ENCODE data around the gene VGLL4.

VGLL4 gene

GRCh38 chr3:11558002-11558401 is 85.7 kb downstream of the VGLL4 start:
- H3K27ac ChIP-seq (replicated peaks) = no peak overlapping the region
- no peaks in the 10 kb centered on the region for H3K27me3 ChIP-seq (ENCODE audit: insufficient read depth, poor library complexity, severe bottlenecking)
- TF ChIP-seq POLR2AphosphoS5 (IDR thresholded peaks at IDR 0.05; ENCODE audit: low read depth) = 0 out of 2 replicates have a peak, but pooled peaks have one; percentile 21
- TF ChIP-seq GABPA (IDR thresholded peaks at IDR 0.05; ENCODE audit: low read depth) = no peak
- TF ChIP-seq, protein P1, sequence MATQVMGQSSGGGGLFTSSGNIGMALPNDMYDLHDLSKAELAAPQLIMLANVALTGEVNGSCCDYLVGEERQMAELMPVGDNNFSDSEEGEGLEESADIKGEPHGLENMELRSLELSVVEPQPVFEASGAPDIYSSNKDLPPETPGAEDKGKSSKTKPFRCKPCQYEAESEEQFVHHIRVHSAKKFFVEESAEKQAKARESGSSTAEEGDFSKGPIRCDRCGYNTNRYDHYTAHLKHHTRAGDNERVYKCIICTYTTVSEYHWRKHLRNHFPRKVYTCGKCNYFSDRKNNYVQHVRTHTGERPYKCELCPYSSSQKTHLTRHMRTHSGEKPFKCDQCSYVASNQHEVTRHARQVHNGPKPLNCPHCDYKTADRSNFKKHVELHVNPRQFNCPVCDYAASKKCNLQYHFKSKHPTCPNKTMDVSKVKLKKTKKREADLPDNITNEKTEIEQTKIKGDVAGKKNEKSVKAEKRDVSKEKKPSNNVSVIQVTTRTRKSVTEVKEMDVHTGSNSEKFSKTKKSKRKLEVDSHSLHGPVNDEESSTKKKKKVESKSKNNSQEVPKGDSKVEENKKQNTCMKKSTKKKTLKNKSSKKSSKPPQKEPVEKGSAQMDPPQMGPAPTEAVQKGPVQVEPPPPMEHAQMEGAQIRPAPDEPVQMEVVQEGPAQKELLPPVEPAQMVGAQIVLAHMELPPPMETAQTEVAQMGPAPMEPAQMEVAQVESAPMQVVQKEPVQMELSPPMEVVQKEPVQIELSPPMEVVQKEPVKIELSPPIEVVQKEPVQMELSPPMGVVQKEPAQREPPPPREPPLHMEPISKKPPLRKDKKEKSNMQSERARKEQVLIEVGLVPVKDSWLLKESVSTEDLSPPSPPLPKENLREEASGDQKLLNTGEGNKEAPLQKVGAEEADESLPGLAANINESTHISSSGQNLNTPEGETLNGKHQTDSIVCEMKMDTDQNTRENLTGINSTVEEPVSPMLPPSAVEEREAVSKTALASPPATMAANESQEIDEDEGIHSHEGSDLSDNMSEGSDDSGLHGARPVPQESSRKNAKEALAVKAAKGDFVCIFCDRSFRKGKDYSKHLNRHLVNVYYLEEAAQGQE (IDR thresholded peaks at IDR 0.05; ENCODE audit: insufficient replicate concordance, low read depth) = no peak
- DNase-seq (ENCODE audit: low read depth in 1 of 2, low spot score in 1 of 2) = no peak
- no peak overlapping the region for H3K4me3 ChIP-seq (replicated peaks; ENCODE audit: insufficient read depth, low read length)

DNA sequence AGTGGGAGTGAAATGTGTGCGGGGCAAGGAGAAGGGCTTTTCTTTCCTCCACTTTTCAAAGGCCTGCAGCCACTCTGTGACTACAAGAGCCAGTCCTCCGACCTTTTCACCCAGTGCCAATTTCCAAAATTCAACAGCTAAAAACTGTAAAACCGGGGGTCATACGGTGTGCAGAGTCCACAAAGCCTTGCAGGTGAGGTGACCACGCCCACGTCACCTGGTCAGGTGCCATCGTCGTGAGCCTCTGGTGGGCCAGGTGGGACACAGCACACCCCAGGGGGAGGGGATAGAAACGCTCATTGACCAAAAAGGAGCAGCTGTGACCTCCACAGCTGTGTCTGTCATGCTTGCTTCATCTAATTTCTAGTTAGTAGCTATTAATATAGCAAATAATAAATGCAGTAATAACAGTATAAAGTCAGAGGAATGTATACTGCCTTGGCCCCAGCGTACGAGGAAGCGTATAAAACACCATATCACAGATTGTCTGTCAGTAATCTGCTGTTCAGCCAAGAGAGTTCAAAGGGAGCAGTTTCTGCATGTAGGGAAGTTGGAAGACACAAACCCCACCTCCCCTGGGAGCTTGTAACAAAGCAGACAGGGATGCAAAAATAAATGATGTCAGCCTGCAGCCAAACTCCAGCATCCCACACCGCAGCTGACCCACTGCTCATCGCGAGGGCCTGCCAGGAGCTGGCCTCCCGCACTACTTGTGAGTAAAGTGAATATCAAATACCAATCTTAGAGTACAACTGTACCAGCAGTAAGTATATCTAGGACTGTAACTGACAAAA is 86.7 kb downstream of the VGLL4 start:
- no peak for TF ChIP-seq GABPA (IDR thresholded peaks at IDR 0.05; ENCODE audit: low read depth)
- no peak for TF ChIP-seq SPI1 (IDR thresholded peaks at IDR 0.05; ENCODE audit: borderline replicate concordance, low read depth)
- TF ChIP-seq POLR2AphosphoS5 (IDR thresholded peaks at IDR 0.05; ENCODE audit: low read depth) = no peak
- TF ChIP-seq, protein P1 (IDR thresholded peaks at IDR 0.05; ENCODE audit: insufficient replicate concordance, low read depth) = no peak
- no peak for TF ChIP-seq CTCF (IDR thresholded peaks at IDR 0.05; ENCODE audit: insufficient read depth, low read length)
- Histone ChIP-seq H3K27me3 (ENCODE audit: insufficient read depth, poor library complexity, severe bottlenecking) (no peaks in the 10 kb centered on the region), H3K4me3 (replicated peaks; ENCODE audit: insufficient read depth, low read length) (no peak overlapping the region), H3K27ac (replicated peaks) (no peak overlapping the region)
- no peak for DNase-seq (ENCODE audit: low read depth in 1 of 2, low spot score in 1 of 2)

GRCh38 chr3:11555881-11556633 is 87.7 kb downstream of the VGLL4 start:
- no peak for DNase-seq (ENCODE audit: low read depth in 1 of 2, low spot score in 1 of 2)
- H3K4me3 ChIP-seq (replicated peaks; ENCODE audit: insufficient read depth, low read length) = no peak overlapping the region
- no peak overlapping the region for H3K27ac ChIP-seq (replicated peaks)
- TF ChIP-seq SPI1 (IDR thresholded peaks at IDR 0.05; ENCODE audit: borderline replicate concordance, low read depth) (no peak), POLR2AphosphoS5 (IDR thresholded peaks at IDR 0.05; ENCODE audit: low read depth) (no peak), GABPA (IDR thresholded peaks at IDR 0.05; ENCODE audit: low read depth) (no peak), CTCF (IDR thresholded peaks at IDR 0.05; ENCODE audit: insufficient read depth, low read length) (no peak)
- TF ChIP-seq, protein P1 (IDR thresholded peaks at IDR 0.05; ENCODE audit: insufficient replicate concordance, low read depth) = no peak
- H3K27me3 ChIP-seq (ENCODE audit: insufficient read depth, poor library complexity, severe bottlenecking) = no peaks in the 10 kb centered on the region

All from HL-60 (cell line).